CD14-positive monocyte (primary cell): ENCODE data around the gene EEFSEC. TPM values are rescaled to one million over a fixed set of nuclear protein-coding genes. Genes with fewer than 3 reads are reported as not detected.

Experiments
- DNase-seq, 3 donors: peaks; one replicate each; pipeline ENCODE4 v3.0.0-alpha.2; 2011 to 2022
- H2AFZ ChIP-seq: 2 replicates; pipeline ENCODE4 v1.6.0; 2012; ENCODE audit warnings: mild to moderate bottlenecking, low read depth, low read length, inconsistent platforms; ENCODE audit not compliant: insufficient read depth, poor library complexity, severe bottlenecking
- H3K27ac ChIP-seq, 2 donors: 1 replicate in 1 of 2; 2 replicates in 1 of 2; pipeline ENCODE4 v1.5.1; 2012 to 2013; ENCODE audit warnings: low read length in 2 of 2, control low read depth in 1 of 2, inconsistent platforms in 1 of 2, low read depth in 1 of 2, mild to moderate bottlenecking in 1 of 2
- H3K27me3 ChIP-seq, 2 donors: one replicate each; pipeline versions ENCODE4 v1.6.0 to v1.6.1; 2011 to 2013; ENCODE audit warnings: low read length in 2 of 2; ENCODE audit not compliant: control insufficient read depth in 2 of 2, insufficient read depth in 2 of 2
- H3K36me3 ChIP-seq, 2 donors: replicated peaks in 1 of 2; 1 replicate in 1 of 2; 2 replicates in 1 of 2; pipeline versions ENCODE4 v1.5.1 to v1.6.1; 2012 to 2013; ENCODE audit warnings: low read length in 2 of 2, control low read depth in 1 of 2, inconsistent platforms in 1 of 2, mild to moderate bottlenecking in 1 of 2; ENCODE audit not compliant: insufficient read depth in 2 of 2, control insufficient read depth in 1 of 2
- H3K4me1 ChIP-seq, 2 donors: 1 replicate in 1 of 2; 2 replicates in 1 of 2; pipeline versions ENCODE4 v1.5.1 to v1.6.1; 2012 to 2013; ENCODE audit warnings: low read length in 2 of 2, control low read depth in 1 of 2, inconsistent platforms in 1 of 2, mild to moderate bottlenecking in 1 of 2, moderate library complexity in 1 of 2; ENCODE audit not compliant: insufficient read depth in 2 of 2, control insufficient read depth in 1 of 2
- H3K4me2 ChIP-seq: replicated peaks from 2 replicates; pipeline ENCODE3; 2012; ENCODE audit warnings: low read length, moderate library complexity, mild to moderate bottlenecking; ENCODE audit not compliant: poor library complexity, severe bottlenecking; ENCODE audit errors: extremely low read depth
- H3K4me3 ChIP-seq, 3 experiments: fragments of 200-600 bp in 1 of 3; sonication (generic) in 1 of 3; replicated peaks in 1 of 3; 1 replicate in 2 of 3; 2 replicates in 1 of 3; pipeline ENCODE4 v1.5.1; 2011 to 2013; ENCODE audit warnings: low read length in 3 of 3, mild to moderate bottlenecking in 3 of 3, control low read depth in 2 of 3, low read depth in 2 of 3, inconsistent platforms in 1 of 3, moderate library complexity in 1 of 3
- H3K79me2 ChIP-seq: 2 replicates; pipeline ENCODE4 v1.6.0; 2012; ENCODE audit warnings: mild to moderate bottlenecking, control low read depth, inconsistent platforms, low read length, moderate library complexity; ENCODE audit not compliant: insufficient read depth
- H3K9ac ChIP-seq: 2 replicates; pipeline ENCODE4 v1.6.0; 2017; ENCODE audit warnings: low read length, mild to moderate bottlenecking; ENCODE audit not compliant: insufficient read depth, poor library complexity, severe bottlenecking
- H3K9me3 ChIP-seq, 2 donors: replicated peaks in 1 of 2; 1 replicate in 1 of 2; 2 replicates in 1 of 2; pipeline versions ENCODE4 v1.5.1 to v1.6.1; 2012 to 2013; ENCODE audit warnings: low read length in 2 of 2, control low read depth in 1 of 2; ENCODE audit not compliant: control insufficient read depth in 1 of 2, insufficient read depth in 1 of 2
- H4K20me1 ChIP-seq: 2 replicates; pipeline ENCODE4 v1.6.0; 2012; ENCODE audit warnings: mild to moderate bottlenecking, low read length, control low read depth, moderate library complexity; ENCODE audit not compliant: insufficient read depth
- H3K27ac Mint-ChIP-seq, 7 donors: one replicate each; pipeline ENCODE4 v1.8.0; 2020; ENCODE audit warnings: mild to moderate bottlenecking in 7 of 7, mixed read lengths in 7 of 7, moderate library complexity in 6 of 7, inconsistent platforms in 2 of 7
- H3K27me3 Mint-ChIP-seq, 3 donors: one replicate each; pipeline ENCODE4 v1.8.0; 2021 to 2022; ENCODE audit warnings: low read depth in 3 of 3, mild to moderate bottlenecking in 3 of 3, mixed read lengths in 3 of 3, moderate library complexity in 3 of 3, inconsistent platforms in 1 of 3
- H3K36me3 Mint-ChIP-seq, 2 donors: one replicate each; pipeline ENCODE4 v1.8.0; 2020; ENCODE audit warnings: mixed read lengths in 2 of 2, inconsistent platforms in 1 of 2, mild to moderate bottlenecking in 1 of 2
- H3K4me1 Mint-ChIP-seq: one replicate; pipeline ENCODE4 v1.8.0; 2020; ENCODE audit warnings: mild to moderate bottlenecking, mixed read lengths
- H3K4me3 Mint-ChIP-seq, 2 donors: one replicate each; pipeline ENCODE4 v1.8.0; 2020; ENCODE audit warnings: mild to moderate bottlenecking in 2 of 2, mixed read lengths in 2 of 2, moderate library complexity in 1 of 2
- H3K9me3 Mint-ChIP-seq, 7 donors: one replicate each; pipeline ENCODE4 v1.8.0; 2020 to 2022; ENCODE audit warnings: mixed read lengths in 7 of 7, mild to moderate bottlenecking in 6 of 7, moderate library complexity in 6 of 7, inconsistent platforms in 2 of 7
- WGBS: methylation state at CpG from one replicate; pipeline ENCODE4 v1.1.5; 2013; ENCODE audit warnings: missing lambda C conversion rate; ENCODE audit not compliant: insufficient coverage; 5-methylcytosine and 5-hydroxymethylcytosine counted together
- intact Hi-C, 2 donors: fragments of 100-400 bp; cut with micrococcal nuclease; formaldehyde crosslinking; loops; one replicate each; pipeline versions ENCODE4 v1.15.0 to v1.15.1; 2023
- polyA plus RNA-seq, 3 donors: library from polyadenylated mRNA; depleted of rRNA in 1 of 3; unstranded in 2 of 3; stranded (reverse) in 1 of 3; fragments of 300-500 nt in 2 of 3; fragments of >200 nt in 1 of 3; fragmentation: Illumina TruSeq in 2 of 3; gene quantifications; 1 replicate in 2 of 3; 2 replicates in 1 of 3; pipeline ENCODE4 v1.2.3, GENCODE V29; 2012 to 2021
- TF ChIP-seq, protein P1 (sequence below): fragments of 200-600 bp; IDR thresholded peaks from one replicate; pipeline ENCODE4 v1.8.0; 2022; ENCODE audit warnings: antibody characterized with exemption, mild to moderate bottlenecking

Gene EEFSEC
- polyA plus RNA-seq, 3 donors, result 13.3 to 14.9 (median 14.9) TPM

DNA sequence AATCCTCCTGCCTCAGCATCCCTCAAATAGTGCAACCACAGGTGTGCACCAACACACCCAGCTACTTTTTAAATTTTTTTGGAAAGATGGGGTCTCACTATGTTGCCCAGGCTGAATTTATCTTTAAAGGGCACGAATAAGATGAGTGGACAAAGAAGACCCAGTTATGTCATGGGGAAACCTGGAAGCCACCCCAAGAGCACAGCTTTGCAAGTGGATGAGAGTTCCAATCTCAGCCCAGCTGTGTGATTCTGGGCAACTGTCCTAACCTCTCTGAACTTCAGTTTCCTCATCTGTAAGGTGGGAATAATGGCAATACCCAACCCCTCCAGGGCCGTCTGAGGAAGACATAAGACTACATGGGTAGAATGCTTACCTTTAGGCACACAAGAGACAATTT, 281.2 kb downstream of the EEFSEC start:
- no peak overlapping the region for H3K27ac Mint-ChIP-seq
- intact Hi-C loops, result loop anchor here in 1 of 2 donors (5.0 kb wide), 1 partner anchor 58 kb away; the partner anchor contains the start of gene GATA2
- H3K9me3 ChIP-seq, result peaks cover 0 to 5% of the 10 kb centered on the region in 2 donors
- no peak overlapping the region for H3K4me3 ChIP-seq
- no peaks in the 10 kb centered on the region for H4K20me1 ChIP-seq
- peaks cover 0 to 8% of the 10 kb centered on the region in 2 donors for H3K4me1 ChIP-seq
- DNase-seq, result no peak
- H3K4me2 ChIP-seq, result no peak overlapping the region
- H3K27ac ChIP-seq, result no peak overlapping the region
- peaks cover 45 to 68% (median 49%) of the 10 kb centered on the region in 3 donors for H3K27me3 Mint-ChIP-seq
- H2AFZ ChIP-seq, result no peak overlapping the region
- H3K36me3 ChIP-seq, result no peaks in the 10 kb centered on the region
- no peak overlapping the region for H3K9ac ChIP-seq
- peaks cover 6% of the 10 kb centered on the region for H3K4me1 Mint-ChIP-seq
- WGBS, result 100% methylated on average over 1 of the region's 2 CpGs
- peaks cover 17 to 52% of the 10 kb centered on the region in 2 donors for H3K27me3 ChIP-seq
- H3K9me3 Mint-ChIP-seq, result peaks cover 0 to 7% (median 3%) of the 10 kb centered on the region in 7 donors
- no peaks in the 10 kb centered on the region for H3K79me2 ChIP-seq
- H3K36me3 Mint-ChIP-seq, result no peaks in the 10 kb centered on the region
- H3K4me3 Mint-ChIP-seq, result no peak overlapping the region
- TF ChIP-seq, protein P1, sequence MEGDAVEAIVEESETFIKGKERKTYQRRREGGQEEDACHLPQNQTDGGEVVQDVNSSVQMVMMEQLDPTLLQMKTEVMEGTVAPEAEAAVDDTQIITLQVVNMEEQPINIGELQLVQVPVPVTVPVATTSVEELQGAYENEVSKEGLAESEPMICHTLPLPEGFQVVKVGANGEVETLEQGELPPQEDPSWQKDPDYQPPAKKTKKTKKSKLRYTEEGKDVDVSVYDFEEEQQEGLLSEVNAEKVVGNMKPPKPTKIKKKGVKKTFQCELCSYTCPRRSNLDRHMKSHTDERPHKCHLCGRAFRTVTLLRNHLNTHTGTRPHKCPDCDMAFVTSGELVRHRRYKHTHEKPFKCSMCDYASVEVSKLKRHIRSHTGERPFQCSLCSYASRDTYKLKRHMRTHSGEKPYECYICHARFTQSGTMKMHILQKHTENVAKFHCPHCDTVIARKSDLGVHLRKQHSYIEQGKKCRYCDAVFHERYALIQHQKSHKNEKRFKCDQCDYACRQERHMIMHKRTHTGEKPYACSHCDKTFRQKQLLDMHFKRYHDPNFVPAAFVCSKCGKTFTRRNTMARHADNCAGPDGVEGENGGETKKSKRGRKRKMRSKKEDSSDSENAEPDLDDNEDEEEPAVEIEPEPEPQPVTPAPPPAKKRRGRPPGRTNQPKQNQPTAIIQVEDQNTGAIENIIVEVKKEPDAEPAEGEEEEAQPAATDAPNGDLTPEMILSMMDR, result no peak

DNA sequence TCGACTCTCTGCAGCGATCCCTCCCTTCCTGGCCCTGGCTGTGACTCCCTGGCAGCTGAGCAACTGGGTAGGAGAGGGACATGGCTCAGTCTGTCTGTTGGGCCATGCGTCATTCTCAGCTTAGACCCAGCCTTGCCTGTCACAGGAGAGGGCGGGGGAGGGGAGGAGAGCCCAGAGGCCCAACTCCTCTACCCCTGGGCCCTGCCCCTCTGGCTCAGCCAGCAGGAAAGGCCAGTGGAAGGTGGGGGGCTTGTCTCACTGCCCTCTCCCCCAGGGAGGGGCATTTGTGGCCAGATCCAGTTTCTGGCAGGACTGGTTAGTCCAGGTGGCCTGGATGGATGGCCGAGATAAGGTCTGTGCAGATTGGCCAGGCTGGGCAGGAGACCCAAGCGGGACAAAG, 281.8 kb downstream of the EEFSEC start:
- Histone ChIP-seq H4K20me1 (no peaks in the 10 kb centered on the region), H2AFZ (no peak overlapping the region), H3K9me3 (peaks cover 0 to 5% of the 10 kb centered on the region in 2 donors), H3K9ac (no peak overlapping the region), H3K4me1 (peaks cover 0 to 8% of the 10 kb centered on the region in 2 donors), H3K36me3 (no peaks in the 10 kb centered on the region), H3K27me3 (peaks cover 17 to 52% of the 10 kb centered on the region in 2 donors), H3K27ac (no peak overlapping the region), H3K4me2 (no peak overlapping the region), H3K4me3 (no peak overlapping the region), H3K79me2 (no peaks in the 10 kb centered on the region)
- intact Hi-C loops, result no loop called here
- peaks cover 6% of the 10 kb centered on the region for H3K4me1 Mint-ChIP-seq
- peaks cover 0 to 7% (median 3%) of the 10 kb centered on the region in 7 donors for H3K9me3 Mint-ChIP-seq
- WGBS, result 92% methylated on average over 4 of the region's 6 CpGs
- no peak overlapping the region for H3K27ac Mint-ChIP-seq
- peaks cover 42 to 69% (median 46%) of the 10 kb centered on the region in 3 donors for H3K27me3 Mint-ChIP-seq
- H3K4me3 Mint-ChIP-seq, result no peak overlapping the region
- DNase-seq, result no peak
- TF ChIP-seq, protein P1, result no peak
- no peaks in the 10 kb centered on the region for H3K36me3 Mint-ChIP-seq
